C4-2B (cell line): ENCODE data around the gene TNFRSF8.
A peak's percentile ranks its signal among the peaks of the same experiment; 100 is the strongest.

Experiments used
- H3K27ac ChIP-seq: fragments of 450-650 bp; 2 replicates; pipeline ENCODE4 v1.5.1; 2017
- ZFX ChIP-seq: fragments of 450-650 bp; IDR thresholded peaks from 2 replicates; pipeline ENCODE4 v1.6.1; 2017
- TF ChIP-seq, protein P1 (sequence below): fragments of 450-650 bp; conservative IDR thresholded peaks from 2 replicates; pipeline ENCODE4 v1.5.1; 2017; ENCODE audit warnings: mild to moderate bottlenecking

TNFRSF8 gene

DNA sequence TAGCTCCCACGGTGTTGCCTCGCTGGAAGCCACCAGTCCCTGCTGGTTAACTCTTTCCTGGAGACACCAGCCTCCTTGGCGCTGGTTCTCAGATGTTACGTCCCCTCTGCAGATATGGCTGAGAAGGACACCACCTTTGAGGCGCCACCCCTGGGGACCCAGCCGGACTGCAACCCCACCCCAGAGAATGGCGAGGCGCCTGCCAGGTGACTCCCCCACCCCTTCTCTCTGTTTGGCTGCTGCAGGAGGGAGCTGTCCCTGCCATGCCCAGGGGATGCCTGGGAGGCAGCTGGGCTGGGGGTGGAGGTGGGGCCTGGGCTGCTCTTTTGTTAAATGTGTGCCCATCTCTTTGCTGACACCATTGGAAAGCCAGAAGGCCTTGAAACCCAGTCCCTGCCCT is 60.1 kb downstream of the TNFRSF8 start:
- TF ChIP-seq, protein P1, sequence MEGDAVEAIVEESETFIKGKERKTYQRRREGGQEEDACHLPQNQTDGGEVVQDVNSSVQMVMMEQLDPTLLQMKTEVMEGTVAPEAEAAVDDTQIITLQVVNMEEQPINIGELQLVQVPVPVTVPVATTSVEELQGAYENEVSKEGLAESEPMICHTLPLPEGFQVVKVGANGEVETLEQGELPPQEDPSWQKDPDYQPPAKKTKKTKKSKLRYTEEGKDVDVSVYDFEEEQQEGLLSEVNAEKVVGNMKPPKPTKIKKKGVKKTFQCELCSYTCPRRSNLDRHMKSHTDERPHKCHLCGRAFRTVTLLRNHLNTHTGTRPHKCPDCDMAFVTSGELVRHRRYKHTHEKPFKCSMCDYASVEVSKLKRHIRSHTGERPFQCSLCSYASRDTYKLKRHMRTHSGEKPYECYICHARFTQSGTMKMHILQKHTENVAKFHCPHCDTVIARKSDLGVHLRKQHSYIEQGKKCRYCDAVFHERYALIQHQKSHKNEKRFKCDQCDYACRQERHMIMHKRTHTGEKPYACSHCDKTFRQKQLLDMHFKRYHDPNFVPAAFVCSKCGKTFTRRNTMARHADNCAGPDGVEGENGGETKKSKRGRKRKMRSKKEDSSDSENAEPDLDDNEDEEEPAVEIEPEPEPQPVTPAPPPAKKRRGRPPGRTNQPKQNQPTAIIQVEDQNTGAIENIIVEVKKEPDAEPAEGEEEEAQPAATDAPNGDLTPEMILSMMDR: no peak
- no peak for TF ChIP-seq ZFX
- H3K27ac ChIP-seq: no peak overlapping the region

DNA sequence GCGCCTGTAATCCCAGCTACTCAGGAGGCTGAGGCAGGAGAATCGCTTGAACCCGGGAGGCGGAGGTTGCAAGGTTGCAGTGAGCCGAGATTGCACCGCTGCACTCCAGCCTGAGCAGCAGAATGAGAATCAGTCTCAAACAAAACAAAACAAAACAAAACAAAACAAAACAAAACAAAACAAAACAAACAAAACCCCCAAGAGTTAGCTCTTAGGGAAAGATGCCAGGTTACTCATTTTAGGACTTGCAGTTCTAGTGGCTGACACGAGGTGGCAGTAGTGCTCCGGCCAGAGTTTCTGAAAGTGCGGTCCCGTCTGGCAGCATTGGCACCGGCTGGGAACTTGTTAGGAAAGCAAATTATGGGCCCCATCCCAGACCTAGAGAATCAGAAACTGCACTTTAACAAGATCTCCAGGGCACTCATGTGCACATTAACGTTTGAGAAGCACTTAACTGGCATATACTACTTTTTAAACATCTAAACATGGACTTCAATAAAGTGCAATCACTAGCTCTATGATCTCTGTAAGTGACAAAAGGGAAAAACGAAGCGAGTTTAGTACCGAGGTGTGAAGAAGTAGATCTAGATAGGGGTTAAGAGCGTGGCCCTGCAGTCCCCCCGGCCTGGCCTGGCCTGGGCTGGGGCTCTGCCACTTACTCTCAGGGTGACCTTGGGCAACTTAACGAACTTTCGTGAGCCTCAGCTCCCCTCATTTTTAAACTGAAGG is 61.8 kb downstream of the TNFRSF8 start:
- no peak overlapping the region for H3K27ac ChIP-seq
- TF ChIP-seq, protein P1: peak; percentile 98
- no peak for TF ChIP-seq ZFX

DNA sequence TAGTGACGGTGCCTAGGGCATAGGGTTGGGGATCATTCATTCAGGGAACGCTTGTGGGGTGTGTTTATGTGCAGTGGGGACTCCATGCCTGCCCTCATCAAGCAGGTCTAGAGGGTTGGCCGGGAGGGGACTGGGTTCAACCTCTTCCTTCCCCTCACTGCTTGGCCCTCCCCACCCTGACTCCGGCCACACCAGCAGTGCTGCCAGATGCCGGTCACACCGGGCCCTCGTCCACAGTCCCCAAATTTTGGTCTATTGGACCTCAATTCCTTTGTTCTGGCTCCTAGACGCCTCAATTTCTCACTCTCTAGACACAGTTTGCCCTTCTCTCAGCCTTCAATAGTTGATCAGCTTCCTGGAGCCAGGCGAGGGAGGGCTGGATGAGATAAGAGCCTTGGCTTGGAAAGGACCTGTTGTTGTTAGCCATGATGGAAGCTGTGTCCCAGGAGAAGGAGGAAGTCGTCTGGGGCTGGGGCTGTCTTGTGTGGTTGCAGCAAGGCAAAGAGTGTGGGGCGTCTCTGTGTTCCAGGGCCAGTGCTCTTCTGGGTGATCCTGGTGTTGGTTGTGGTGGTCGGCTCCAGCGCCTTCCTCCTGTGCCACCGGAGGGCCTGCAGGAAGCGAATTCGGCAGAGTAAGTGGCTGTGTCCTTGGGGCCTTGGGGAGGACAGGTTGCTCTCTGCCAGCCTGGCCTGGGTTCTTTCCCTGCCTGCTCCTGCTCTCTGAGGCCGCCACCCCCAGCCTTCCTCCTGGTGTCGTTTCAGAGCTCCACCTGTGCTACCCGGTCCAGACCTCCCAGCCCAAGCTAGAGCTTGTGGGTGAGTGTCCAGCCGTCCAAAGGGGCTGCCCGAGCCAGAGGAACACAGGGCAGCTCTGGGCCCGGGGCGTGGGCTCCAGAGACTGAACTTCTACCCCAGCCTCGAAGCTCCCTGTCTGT is 62.6 kb downstream of the TNFRSF8 start:
- no peak overlapping the region for H3K27ac ChIP-seq

DNA sequence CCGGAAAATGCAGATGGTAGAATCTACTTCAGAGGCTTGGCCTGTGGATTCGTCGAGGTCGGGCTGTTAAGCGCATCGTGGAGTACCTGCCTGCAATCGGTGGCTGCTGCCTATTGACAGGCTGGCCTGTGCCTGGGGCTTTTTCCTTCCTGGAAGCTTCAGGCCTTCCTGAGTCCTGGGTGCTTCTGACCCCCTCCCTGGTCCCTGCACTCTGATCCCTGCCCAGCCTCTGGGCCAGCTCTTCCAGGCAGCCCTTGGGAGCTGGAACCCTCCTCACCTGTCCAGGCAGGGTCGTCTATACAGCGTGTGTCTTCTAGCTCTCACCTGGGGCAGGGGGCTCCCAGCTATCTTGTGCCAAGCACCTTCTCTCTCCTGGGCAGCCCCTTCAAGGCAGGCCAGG is 63.7 kb downstream of the TNFRSF8 start:
- no peak overlapping the region for H3K27ac ChIP-seq
- TF ChIP-seq, protein P1: no peak
- no peak for TF ChIP-seq ZFX

More for the DNA sequence above, 62.6 kb downstream of the TNFRSF8 start:
- no peak for TF ChIP-seq ZFX
- TF ChIP-seq, protein P1: no peak

DNA sequence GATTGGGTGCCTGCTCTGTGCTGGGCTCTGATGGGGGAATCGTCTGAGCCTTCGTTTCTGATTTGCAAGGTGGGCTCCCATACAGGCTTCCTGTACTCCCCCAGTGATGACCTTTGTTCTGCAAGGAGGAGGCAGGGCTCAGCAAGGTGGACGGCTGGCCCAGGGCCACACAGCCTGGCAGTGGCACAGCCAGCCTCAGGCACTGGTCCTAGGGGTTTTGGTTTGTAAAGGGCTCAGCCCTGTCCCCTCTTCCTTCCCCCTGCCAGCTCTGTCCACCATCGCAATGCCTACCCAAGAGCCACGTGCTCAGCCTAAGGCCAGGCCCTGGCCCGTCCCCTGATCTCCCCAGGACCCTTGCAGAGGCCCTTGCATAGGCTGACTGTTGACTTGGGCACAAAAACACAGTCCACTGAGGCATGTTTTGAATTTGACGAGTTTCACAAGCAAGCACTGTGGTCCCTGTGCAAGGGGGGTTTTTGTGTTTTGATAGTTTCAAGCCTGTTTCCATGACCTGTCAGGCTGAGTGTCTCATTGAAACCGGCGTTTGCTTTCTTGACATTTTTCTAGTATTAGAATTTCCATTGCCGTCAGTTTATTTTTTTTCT is 64.2 kb downstream of the TNFRSF8 start:
- no peak overlapping the region for H3K27ac ChIP-seq
- TF ChIP-seq, protein P1: no peak
- TF ChIP-seq ZFX: no peak

DNA sequence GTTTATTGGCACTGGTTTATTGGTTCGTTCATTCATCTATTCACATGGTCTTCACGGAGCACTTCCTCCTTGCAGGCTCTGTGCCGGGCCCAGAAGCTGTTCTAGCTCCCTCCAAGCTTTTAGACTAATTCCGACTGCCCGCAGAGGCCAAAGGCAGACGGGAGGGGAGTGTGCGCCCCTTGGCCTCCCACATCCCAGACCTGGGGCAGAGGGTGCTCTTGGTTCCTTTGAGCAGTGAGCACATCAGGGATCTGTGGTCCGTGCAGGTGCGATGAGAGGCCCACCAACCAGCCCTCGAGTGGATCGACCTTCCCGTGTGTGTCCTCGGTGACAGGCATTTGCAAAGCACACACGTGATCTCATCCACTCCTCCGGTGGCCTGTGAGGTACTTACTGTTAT is 65.0 kb downstream of the TNFRSF8 start:
- no peak overlapping the region for H3K27ac ChIP-seq
- TF ChIP-seq, protein P1: no peak
- no peak for TF ChIP-seq ZFX
